Osteoblast (primary cell): ENCODE data around the gene AREL1. TPM values are rescaled to one million over a fixed set of nuclear protein-coding genes. Genes with fewer than 3 reads are reported as not detected.
A peak's percentile ranks its signal among the peaks of the same experiment; 100 is the strongest.

ENCODE experiments used
- DNase-seq: peaks from one replicate; pipeline ENCODE4 v3.0.0; 2011; ENCODE audit warnings: low spot score, mixed read lengths; ENCODE audit not compliant: insufficient read length; ENCODE audit errors: missing footprints
- H2AFZ ChIP-seq: 2 replicates; pipeline ENCODE4 v1.6.0; 2011; ENCODE audit warnings: mild to moderate bottlenecking, low read length
- H3K27ac ChIP-seq: 2 replicates; pipeline ENCODE4 v1.5.1; 2011; ENCODE audit warnings: mild to moderate bottlenecking, low read depth, low read length, moderate library complexity
- H3K27me3 ChIP-seq: 2 replicates; pipeline ENCODE4 v1.6.0; 2012; ENCODE audit warnings: mild to moderate bottlenecking, control low read depth, inconsistent platforms, low read length, moderate library complexity; ENCODE audit not compliant: insufficient read depth
- H3K36me3 ChIP-seq: 2 replicates; pipeline ENCODE4 v1.5.1; 2011; ENCODE audit warnings: mild to moderate bottlenecking, low read length, control low read depth, moderate library complexity; ENCODE audit not compliant: insufficient read depth
- H3K4me1 ChIP-seq: 2 replicates; pipeline ENCODE4 v1.5.1; 2011; ENCODE audit warnings: mild to moderate bottlenecking, low read length, control low read depth, moderate library complexity; ENCODE audit not compliant: insufficient read depth
- H3K4me2 ChIP-seq: 2 replicates; pipeline ENCODE4 v1.6.0; 2011; ENCODE audit warnings: mild to moderate bottlenecking, low read length; ENCODE audit not compliant: insufficient read depth
- H3K4me3 ChIP-seq: fragments of 200-600 bp; sonication (generic); 3 replicates; pipeline ENCODE4 v1.5.1; 2012; ENCODE audit warnings: mild to moderate bottlenecking, low read length, inconsistent platforms; ENCODE audit not compliant: insufficient read depth
- H3K79me2 ChIP-seq: 2 replicates; pipeline ENCODE4 v1.6.0; 2012; ENCODE audit warnings: mild to moderate bottlenecking, low read length, control low read depth, inconsistent platforms; ENCODE audit not compliant: insufficient read depth
- H3K9me3 ChIP-seq: 2 replicates; pipeline ENCODE4 v1.5.1; 2011; ENCODE audit warnings: low read depth, low read length, control low read depth
- H4K20me1 ChIP-seq: 2 replicates; pipeline ENCODE4 v1.6.0; 2012; ENCODE audit warnings: mild to moderate bottlenecking, low read length, control low read depth; ENCODE audit not compliant: insufficient read depth
- CTCF ChIP-seq: IDR thresholded peaks from 2 replicates; pipeline ENCODE4 v1.5.1; 2011; ENCODE audit warnings: mild to moderate bottlenecking, low read depth, low read length, moderate library complexity; ENCODE audit errors: extremely low read depth
- total RNA-seq: library from RNA; depleted of rRNA; stranded (reverse); fragments of >200 nt; gene quantifications from 2 replicates; pipeline ENCODE4 v1.2.3, GENCODE V29; 2012

The AREL1 gene
- total RNA-seq, 1 donor = 27.9 TPM

GRCh38 chr14:74627076-74627475 lies 85.8 kb downstream of the AREL1 start:
- Histone ChIP-seq H3K4me3 (no peak overlapping the region), H3K4me2 (no peak overlapping the region), H3K27ac (no peak overlapping the region), H4K20me1 (no peaks in the 10 kb centered on the region), H3K4me1 (peaks cover under 1% of the 10 kb centered on the region), H2AFZ (no peak overlapping the region), H3K79me2 (no peaks in the 10 kb centered on the region), H3K36me3 (no peaks in the 10 kb centered on the region), H3K9me3 (no peaks in the 10 kb centered on the region), H3K27me3 (no peaks in the 10 kb centered on the region)
- DNase-seq = no peak
- TF ChIP-seq CTCF = no peak

DNA sequence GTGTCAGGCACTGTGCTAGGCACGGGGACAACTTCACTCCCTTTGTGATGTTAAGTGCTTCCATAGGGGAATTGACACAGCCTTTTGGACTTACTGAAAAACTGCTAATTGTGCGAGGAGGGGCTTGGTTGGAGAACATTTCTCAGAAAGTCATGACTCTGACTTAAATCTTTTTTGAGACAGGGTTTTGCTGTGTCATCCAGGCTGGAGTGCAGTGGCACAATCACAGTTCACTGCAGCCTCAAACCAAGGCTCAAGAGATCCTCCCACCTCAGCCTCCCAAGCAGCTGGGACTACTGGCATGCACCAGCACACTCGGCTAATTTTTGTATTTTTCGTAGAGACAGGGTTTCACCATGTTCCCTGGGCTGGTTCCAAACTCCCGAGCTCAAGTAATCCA lies 90.6 kb downstream of the AREL1 start:
- no peaks in the 10 kb centered on the region for H3K9me3 ChIP-seq
- no peak overlapping the region for H3K4me3 ChIP-seq
- no peaks in the 10 kb centered on the region for H3K27me3 ChIP-seq
- no peaks in the 10 kb centered on the region for H4K20me1 ChIP-seq
- DNase-seq = no peak
- TF ChIP-seq CTCF = no peak
- no peaks in the 10 kb centered on the region for H3K79me2 ChIP-seq
- H3K36me3 ChIP-seq = no peaks in the 10 kb centered on the region
- no peak overlapping the region for H3K4me2 ChIP-seq
- no peak overlapping the region for H3K27ac ChIP-seq
- no peak overlapping the region for H2AFZ ChIP-seq
- H3K4me1 ChIP-seq = peaks cover 43% of the 10 kb centered on the region

DNA sequence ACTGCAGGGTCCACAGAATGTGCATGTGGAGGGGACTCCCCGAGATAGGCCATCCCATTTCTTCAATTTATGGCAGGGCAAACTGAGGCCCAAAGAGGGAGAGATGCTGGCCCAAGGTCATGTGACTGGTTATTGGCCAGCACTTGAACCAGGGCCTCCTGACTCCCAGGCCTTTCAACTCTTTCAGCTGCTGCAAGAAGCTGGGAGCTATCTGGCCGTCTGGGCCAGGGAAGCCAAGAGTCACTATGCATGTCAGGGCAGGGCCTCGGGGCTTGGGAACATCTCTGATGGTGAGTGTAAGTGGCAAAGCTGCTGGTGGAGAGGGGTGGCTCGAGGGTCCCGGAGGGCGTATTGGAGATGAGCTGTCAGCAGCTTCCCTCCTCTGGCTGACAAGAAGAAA lies 91.3 kb downstream of the AREL1 start:
- Histone ChIP-seq H3K79me2 (no peaks in the 10 kb centered on the region), H4K20me1 (no peaks in the 10 kb centered on the region), H3K4me2 (no peak overlapping the region), H3K27me3 (no peaks in the 10 kb centered on the region), H3K4me3 (no peak overlapping the region), H2AFZ (no peak overlapping the region), H3K4me1 (peaks cover 50% of the 10 kb centered on the region), H3K36me3 (no peaks in the 10 kb centered on the region), H3K9me3 (no peaks in the 10 kb centered on the region), H3K27ac (peak overlapping the region; percentile 83)
- no peak for DNase-seq
- no peak for TF ChIP-seq CTCF

DNA sequence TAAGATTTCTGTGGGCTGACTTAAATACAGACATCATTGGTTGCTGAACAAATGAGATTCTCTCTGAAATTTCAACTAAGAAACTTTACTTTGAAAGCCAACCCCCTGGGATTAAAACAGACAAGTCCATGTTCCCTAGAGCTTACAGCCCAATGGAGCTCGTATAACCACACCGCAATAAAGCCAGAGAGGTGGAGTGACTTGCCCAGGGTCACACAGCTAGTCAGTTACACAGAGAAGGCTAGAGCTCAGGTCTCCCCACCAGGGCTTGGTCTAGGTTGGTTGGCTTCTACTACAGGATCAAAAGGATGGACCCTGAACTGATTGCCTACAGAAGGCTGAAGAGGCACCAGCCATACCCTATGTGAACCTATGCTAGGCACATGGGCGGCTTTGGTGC lies 92.0 kb downstream of the AREL1 start:
- Histone ChIP-seq H3K27me3 (no peaks in the 10 kb centered on the region), H3K36me3 (no peaks in the 10 kb centered on the region), H3K4me2 (peak overlapping the region; percentile 10), H2AFZ (no peak overlapping the region), H3K79me2 (peaks cover 4% of the 10 kb centered on the region), H3K4me1 (peaks cover 56% of the 10 kb centered on the region), H3K9me3 (no peaks in the 10 kb centered on the region), H4K20me1 (no peaks in the 10 kb centered on the region), H3K27ac (peak overlapping the region; percentile 83), H3K4me3 (no peak overlapping the region)
- no peak for DNase-seq
- TF ChIP-seq CTCF = no peak
